ENCODE data around the gene TCERG1L. TPM values are rescaled to one million over a fixed set of nuclear protein-coding genes. Genes with fewer than 3 reads are reported as not detected.

The TCERG1L gene
- total RNA-seq, 1 experiment from 2014 or later: not detected

DNA sequence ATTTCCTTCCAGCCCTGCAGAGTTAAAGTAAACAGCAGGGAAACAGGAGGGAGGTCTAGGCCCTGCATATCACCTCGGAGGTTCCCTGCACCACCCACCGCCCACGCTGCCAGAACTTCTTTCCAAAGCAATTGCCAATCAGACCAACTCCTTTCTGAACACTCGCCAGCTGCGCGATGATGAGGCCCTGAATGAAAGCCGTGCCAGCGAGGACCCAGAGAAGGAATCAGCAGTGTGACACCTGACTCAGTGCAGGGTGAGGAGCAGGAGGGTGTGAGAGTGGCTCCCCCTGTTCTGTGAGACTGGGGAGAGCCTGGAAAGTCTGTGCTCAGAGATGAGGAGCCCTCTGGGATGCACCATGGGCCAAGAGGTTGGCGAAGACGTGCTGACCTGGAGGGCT is 3.3 kb upstream of the TCERG1L start:
- Histone ChIP-seq H3K27me3 (ENCODE audit: insufficient read depth, low read depth) (peaks cover 26% of the 10 kb centered on the region), H3K4me3 (no peak overlapping the region), H4K20me1 (ENCODE audit: insufficient read depth) (no peaks in the 10 kb centered on the region), H3K27ac (no peak overlapping the region), H3K9me3 (ENCODE audit: insufficient read depth, low read depth) (no peaks in the 10 kb centered on the region), H3F3A (ENCODE audit: insufficient read depth, low read depth) (no peaks in the 10 kb centered on the region), H3K4me2 (no peak overlapping the region), H3K4me1 (replicated peaks; ENCODE audit: insufficient read depth) (no peaks in the 10 kb centered on the region), H3K79me2 (ENCODE audit: low read depth) (no peaks in the 10 kb centered on the region), H3K36me3 (ENCODE audit: low read depth) (no peaks in the 10 kb centered on the region), H2AFZ (no peak overlapping the region), H3K9me2 (ENCODE audit: insufficient read depth) (no peaks in the 10 kb centered on the region)
- DNase-seq: no peak
- CTCF ChIA-PET: no interaction called here
- POLR2A ChIA-PET (ENCODE audit: unreplicated experiment): no interaction called here
- intact Hi-C loops (cut with micrococcal nuclease; ENCODE audit: unreplicated experiment): no loop called here
- TF ChIP-seq, protein P1, sequence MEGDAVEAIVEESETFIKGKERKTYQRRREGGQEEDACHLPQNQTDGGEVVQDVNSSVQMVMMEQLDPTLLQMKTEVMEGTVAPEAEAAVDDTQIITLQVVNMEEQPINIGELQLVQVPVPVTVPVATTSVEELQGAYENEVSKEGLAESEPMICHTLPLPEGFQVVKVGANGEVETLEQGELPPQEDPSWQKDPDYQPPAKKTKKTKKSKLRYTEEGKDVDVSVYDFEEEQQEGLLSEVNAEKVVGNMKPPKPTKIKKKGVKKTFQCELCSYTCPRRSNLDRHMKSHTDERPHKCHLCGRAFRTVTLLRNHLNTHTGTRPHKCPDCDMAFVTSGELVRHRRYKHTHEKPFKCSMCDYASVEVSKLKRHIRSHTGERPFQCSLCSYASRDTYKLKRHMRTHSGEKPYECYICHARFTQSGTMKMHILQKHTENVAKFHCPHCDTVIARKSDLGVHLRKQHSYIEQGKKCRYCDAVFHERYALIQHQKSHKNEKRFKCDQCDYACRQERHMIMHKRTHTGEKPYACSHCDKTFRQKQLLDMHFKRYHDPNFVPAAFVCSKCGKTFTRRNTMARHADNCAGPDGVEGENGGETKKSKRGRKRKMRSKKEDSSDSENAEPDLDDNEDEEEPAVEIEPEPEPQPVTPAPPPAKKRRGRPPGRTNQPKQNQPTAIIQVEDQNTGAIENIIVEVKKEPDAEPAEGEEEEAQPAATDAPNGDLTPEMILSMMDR (conservative IDR thresholded peaks at IDR 0.05): no peak
- TF ChIP-seq EZH2 (IDR thresholded peaks at IDR 0.05; ENCODE audit: low read depth): no peak
- no TSS peak for BruUV-seq (replicated peaks)

DNA sequence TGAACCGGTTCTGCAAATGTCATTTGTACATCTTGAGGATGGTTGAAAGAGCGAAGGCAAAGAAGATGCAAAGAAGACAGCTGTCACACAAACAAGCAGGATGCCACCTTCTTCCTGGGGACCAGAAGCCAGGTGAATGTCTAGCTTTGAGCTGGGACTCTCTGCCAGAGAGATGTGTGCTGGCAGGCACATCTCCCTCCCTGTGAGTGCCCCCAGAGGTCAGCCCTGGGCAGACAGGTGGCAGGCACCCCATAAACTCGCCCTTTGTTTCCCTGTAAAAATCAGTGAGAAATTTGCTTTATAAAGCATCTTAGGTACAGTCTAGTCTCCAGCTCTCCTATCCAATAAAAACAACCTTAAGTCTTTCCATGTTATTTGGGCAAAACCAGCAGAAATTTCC is 2.6 kb upstream of the TCERG1L start:
- no peak for DNase-seq
- H3K9me2 ChIP-seq (ENCODE audit: insufficient read depth): no peaks in the 10 kb centered on the region
- no peaks in the 10 kb centered on the region for H3K4me1 ChIP-seq (replicated peaks; ENCODE audit: insufficient read depth)
- H3F3A ChIP-seq (ENCODE audit: insufficient read depth, low read depth): no peaks in the 10 kb centered on the region
- no peaks in the 10 kb centered on the region for H4K20me1 ChIP-seq (ENCODE audit: insufficient read depth)
- ChIA-PET CTCF (no interaction called here), POLR2A (ENCODE audit: unreplicated experiment) (no interaction called here)
- H2AFZ ChIP-seq: no peak overlapping the region
- no peak for TF ChIP-seq EZH2 (IDR thresholded peaks at IDR 0.05; ENCODE audit: low read depth)
- TF ChIP-seq, protein P1 (conservative IDR thresholded peaks at IDR 0.05): no peak
- H3K4me2 ChIP-seq: no peak overlapping the region
- peaks cover 19% of the 10 kb centered on the region for H3K27me3 ChIP-seq (ENCODE audit: insufficient read depth, low read depth)
- intact Hi-C loops (cut with micrococcal nuclease; ENCODE audit: unreplicated experiment): no loop called here
- H3K27ac ChIP-seq: no peak overlapping the region
- BruUV-seq (replicated peaks): no TSS peak
- H3K79me2 ChIP-seq (ENCODE audit: low read depth): no peaks in the 10 kb centered on the region
- H3K36me3 ChIP-seq (ENCODE audit: low read depth): no peaks in the 10 kb centered on the region
- H3K4me3 ChIP-seq: no peak overlapping the region
- no peaks in the 10 kb centered on the region for H3K9me3 ChIP-seq (ENCODE audit: insufficient read depth, low read depth)

DNA sequence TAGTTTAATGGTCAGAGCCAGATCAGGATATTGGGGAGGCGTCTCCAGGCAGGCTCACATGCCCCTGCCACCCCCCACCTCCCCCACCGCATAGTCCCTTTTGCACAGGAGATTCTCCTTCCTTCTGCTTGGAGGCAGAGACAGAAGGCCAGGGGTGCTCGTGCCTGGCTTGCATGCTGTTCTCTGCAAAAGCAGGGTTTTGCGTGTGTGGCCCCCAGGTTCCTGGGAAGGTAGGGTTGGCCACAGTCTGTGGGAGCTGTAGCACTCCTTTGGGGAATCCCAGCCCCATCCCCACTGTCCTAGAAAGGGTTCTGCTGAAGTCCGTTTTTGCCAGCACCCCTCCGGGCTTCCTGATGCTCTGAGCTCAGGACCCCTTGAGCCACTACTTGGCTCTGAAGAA is 1.9 kb upstream of the TCERG1L start:
- BruUV-seq (replicated peaks): no TSS peak
- Histone ChIP-seq H3K4me3 (no peak overlapping the region), H4K20me1 (ENCODE audit: insufficient read depth) (no peaks in the 10 kb centered on the region), H3K27ac (no peak overlapping the region), H3K4me2 (no peak overlapping the region), H2AFZ (no peak overlapping the region), H3K4me1 (replicated peaks; ENCODE audit: insufficient read depth) (no peaks in the 10 kb centered on the region), H3K79me2 (ENCODE audit: low read depth) (no peaks in the 10 kb centered on the region), H3K9me2 (ENCODE audit: insufficient read depth) (no peaks in the 10 kb centered on the region), H3K36me3 (ENCODE audit: low read depth) (no peaks in the 10 kb centered on the region), H3F3A (ENCODE audit: insufficient read depth, low read depth) (no peaks in the 10 kb centered on the region), H3K9me3 (ENCODE audit: insufficient read depth, low read depth) (no peaks in the 10 kb centered on the region), H3K27me3 (ENCODE audit: insufficient read depth, low read depth) (peaks cover 14% of the 10 kb centered on the region; the same call in 1 of the 2 replicates)
- intact Hi-C loops (cut with micrococcal nuclease; ENCODE audit: unreplicated experiment): no loop called here
- ChIA-PET CTCF (no interaction called here), POLR2A (ENCODE audit: unreplicated experiment) (no interaction called here)
- TF ChIP-seq, protein P1 (conservative IDR thresholded peaks at IDR 0.05): no peak
- TF ChIP-seq EZH2 (IDR thresholded peaks at IDR 0.05; ENCODE audit: low read depth): no peak
- no peak for DNase-seq

Measured in PC-9 (cell line).